MG63 (cell line): Measurements from ENCODE around the gene PLCL1. TPM values are rescaled to one million over a fixed set of nuclear protein-coding genes. Genes with fewer than 3 reads are reported as not detected.

Source experiments
- DNase-seq: peaks from one replicate; pipeline ENCODE4 v3.0.0-alpha.2; 2020
- H3K27me3 ChIP-seq: fragments of 250-450 bp; sonication (Bioruptor Pico); 2 replicates; pipeline ENCODE4 v1.5.1; 2020; ENCODE audit warnings: mild to moderate bottlenecking, moderate library complexity
- H3K36me3 ChIP-seq: fragments of 250-450 bp; sonication (Bioruptor Pico); 2 replicates; pipeline ENCODE4 v1.5.1; 2020; ENCODE audit warnings: mild to moderate bottlenecking, moderate library complexity
- H3K4me3 ChIP-seq: fragments of 250-450 bp; sonication (Bioruptor Pico); 2 replicates; pipeline ENCODE4 v1.5.1; 2020; ENCODE audit warnings: mild to moderate bottlenecking, moderate library complexity
- H3K9me3 ChIP-seq: fragments of 250-450 bp; sonication (Bioruptor Pico); 2 replicates; pipeline ENCODE4 v1.5.1; 2020; ENCODE audit warnings: mild to moderate bottlenecking, moderate library complexity
- total RNA-seq: library from RNA; depleted of rRNA; stranded (reverse); fragments of >200 nt; shearing (Covaris generic); gene quantifications from 2 replicates; pipeline ENCODE4 v1.2.3, GENCODE V29; 2014; ENCODE audit warnings: low replicate concordance

The PLCL1 gene
- total RNA-seq, 1 experiment from 2014 or later, result not detected

GRCh38 chr2:197925204-197925603 lies 120.8 kb downstream of the PLCL1 start:
- DNase-seq, result no peak
- Histone ChIP-seq H3K27me3 (no peaks in the 10 kb centered on the region), H3K36me3 (no peaks in the 10 kb centered on the region), H3K9me3 (no peaks in the 10 kb centered on the region), H3K4me3 (no peak overlapping the region)

- Histone ChIP-seq H3K4me3 (no peak overlapping the region), H3K36me3 (no peaks in the 10 kb centered on the region), H3K9me3 (no peaks in the 10 kb centered on the region), H3K27me3 (no peaks in the 10 kb centered on the region)
- DNase-seq, result no peak
Measured at GRCh38 chr2:197925976-197926375, 121.6 kb downstream of the PLCL1 start.

GRCh38 chr2:197926673-197927072 lies 122.3 kb downstream of the PLCL1 start:
- Histone ChIP-seq H3K4me3 (no peak overlapping the region), H3K9me3 (no peaks in the 10 kb centered on the region), H3K36me3 (no peaks in the 10 kb centered on the region), H3K27me3 (no peaks in the 10 kb centered on the region)
- DNase-seq, result no peak

GRCh38 chr2:197927994-197928393 lies 123.6 kb downstream of the PLCL1 start:
- Histone ChIP-seq H3K4me3 (no peak overlapping the region), H3K27me3 (no peaks in the 10 kb centered on the region), H3K36me3 (no peaks in the 10 kb centered on the region), H3K9me3 (no peaks in the 10 kb centered on the region)
- DNase-seq, result no peak

GRCh38 chr2:197929008-197929885 lies 124.9 kb downstream of the PLCL1 start:
- H3K36me3 ChIP-seq, result no peaks in the 10 kb centered on the region
- no peaks in the 10 kb centered on the region for H3K27me3 ChIP-seq
- no peaks in the 10 kb centered on the region for H3K9me3 ChIP-seq
- DNase-seq, result no peak
- H3K4me3 ChIP-seq, result no peak overlapping the region

- no peak for DNase-seq
- no peaks in the 10 kb centered on the region for H3K27me3 ChIP-seq
Measured at GRCh38 chr2:197929886-197930227, 125.5 kb downstream of the PLCL1 start.

GRCh38 chr2:197930570-197931278 lies 126.3 kb downstream of the PLCL1 start:
- Histone ChIP-seq H3K9me3 (no peaks in the 10 kb centered on the region), H3K27me3 (no peaks in the 10 kb centered on the region), H3K36me3 (no peaks in the 10 kb centered on the region), H3K4me3 (no peak overlapping the region)
- no peak for DNase-seq

More at GRCh38 chr2:197929886-197930227, 125.5 kb downstream of the PLCL1 start:
- no peak overlapping the region for H3K4me3 ChIP-seq
- no peaks in the 10 kb centered on the region for H3K36me3 ChIP-seq
- no peaks in the 10 kb centered on the region for H3K9me3 ChIP-seq

- no peaks in the 10 kb centered on the region for H3K36me3 ChIP-seq
- H3K27me3 ChIP-seq, result no peaks in the 10 kb centered on the region
- no peaks in the 10 kb centered on the region for H3K9me3 ChIP-seq
- no peak for DNase-seq
- H3K4me3 ChIP-seq, result no peak overlapping the region
Measured at GRCh38 chr2:197931661-197932312, 127.4 kb downstream of the PLCL1 start.

GRCh38 chr2:197932374-197932773 lies 128.0 kb downstream of the PLCL1 start:
- no peaks in the 10 kb centered on the region for H3K27me3 ChIP-seq

GRCh38 chr2:197934261-197934933 lies 130.0 kb downstream of the PLCL1 start:
- Histone ChIP-seq H3K9me3 (no peaks in the 10 kb centered on the region), H3K4me3 (no peak overlapping the region), H3K36me3 (no peaks in the 10 kb centered on the region), H3K27me3 (no peaks in the 10 kb centered on the region; the same call in 1 of the 2 replicates)
- DNase-seq, result no peak

More at GRCh38 chr2:197932374-197932773, 128.0 kb downstream of the PLCL1 start:
- no peak for DNase-seq
- Histone ChIP-seq H3K4me3 (no peak overlapping the region), H3K9me3 (no peaks in the 10 kb centered on the region), H3K36me3 (no peaks in the 10 kb centered on the region)

GRCh38 chr2:197934934-197935289 lies 130.5 kb downstream of the PLCL1 start:
- H3K9me3 ChIP-seq, result no peaks in the 10 kb centered on the region
- no peak overlapping the region for H3K4me3 ChIP-seq
- no peaks in the 10 kb centered on the region; the same call in 1 of the 2 replicates for H3K27me3 ChIP-seq
- H3K36me3 ChIP-seq, result no peaks in the 10 kb centered on the region
- no peak for DNase-seq

GRCh38 chr2:197937814-197938213 lies 133.4 kb downstream of the PLCL1 start:
- H3K27me3 ChIP-seq, result peaks cover 4% of the 10 kb centered on the region; the same call in 1 of the 2 replicates
- no peak for DNase-seq
- H3K4me3 ChIP-seq, result no peak overlapping the region

GRCh38 chr2:197938555-197938954 lies 134.2 kb downstream of the PLCL1 start:
- no peak overlapping the region for H3K4me3 ChIP-seq
- H3K9me3 ChIP-seq, result no peaks in the 10 kb centered on the region
- H3K27me3 ChIP-seq, result peaks cover 4% of the 10 kb centered on the region; the same call in 1 of the 2 replicates
- no peak for DNase-seq
- no peaks in the 10 kb centered on the region for H3K36me3 ChIP-seq

More at GRCh38 chr2:197937814-197938213, 133.4 kb downstream of the PLCL1 start:
- Histone ChIP-seq H3K9me3 (no peaks in the 10 kb centered on the region), H3K36me3 (no peaks in the 10 kb centered on the region)

- Histone ChIP-seq H3K9me3 (no peaks in the 10 kb centered on the region), H3K27me3 (peaks cover 4% of the 10 kb centered on the region; the same call in 1 of the 2 replicates), H3K4me3 (no peak overlapping the region), H3K36me3 (no peaks in the 10 kb centered on the region)
- no peak for DNase-seq
Measured at GRCh38 chr2:197939787-197940186, 135.4 kb downstream of the PLCL1 start.

GRCh38 chr2:197940382-197940781 lies 136.0 kb downstream of the PLCL1 start:
- Histone ChIP-seq H3K27me3 (peaks cover 4% of the 10 kb centered on the region; the same call in 1 of the 2 replicates), H3K9me3 (no peaks in the 10 kb centered on the region), H3K4me3 (no peak overlapping the region), H3K36me3 (no peaks in the 10 kb centered on the region)
- DNase-seq, result no peak

- Histone ChIP-seq H3K4me3 (no peak overlapping the region), H3K36me3 (no peaks in the 10 kb centered on the region), H3K9me3 (no peaks in the 10 kb centered on the region), H3K27me3 (peaks cover 4% of the 10 kb centered on the region; the same call in 1 of the 2 replicates)
- DNase-seq, result no peak
Measured at GRCh38 chr2:197941715-197942114, 137.3 kb downstream of the PLCL1 start.
